ENCODE results near the gene FEZF1. TPM values are rescaled to one million over a fixed set of nuclear protein-coding genes. Genes with fewer than 3 reads are reported as not detected.

The FEZF1 gene
- total and polyA plus RNA-seq, 10 of the 15 experiments (the other 5 are each of a cell fraction or from before 2014, with no cell fraction given): not detected

DNA sequence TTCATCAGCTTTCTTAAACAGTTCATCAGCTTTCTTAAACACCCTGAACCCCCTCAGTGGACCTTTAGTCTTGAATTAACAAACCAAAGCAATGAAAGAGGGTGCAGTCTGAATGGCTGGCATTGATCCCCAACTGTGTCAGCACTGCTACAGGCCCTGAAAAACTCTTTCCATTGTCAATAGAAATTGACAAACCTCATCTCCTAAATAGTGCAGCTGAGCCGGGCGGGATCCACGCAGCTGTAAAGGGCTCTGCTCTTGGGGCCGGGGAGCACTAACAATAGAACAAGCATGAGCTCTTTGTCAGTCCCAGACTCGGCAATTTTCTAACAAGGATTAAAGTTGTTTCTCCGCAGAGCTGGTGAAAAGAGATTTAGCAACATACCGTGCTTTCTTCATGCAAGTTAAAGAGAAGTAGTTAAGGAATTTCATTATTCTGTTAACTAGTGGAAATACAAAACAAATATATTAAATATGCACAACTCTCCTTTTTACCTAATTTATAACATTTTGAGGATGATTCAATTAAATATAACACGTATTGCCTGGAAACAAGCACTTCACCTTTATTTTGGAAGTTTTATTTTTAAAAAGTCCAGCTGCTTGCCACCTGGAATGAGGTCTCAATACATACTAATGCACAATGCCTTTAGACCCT lies 24.7 kb upstream of the FEZF1 start (continued):
- TF ChIP-seq, protein P1, sequence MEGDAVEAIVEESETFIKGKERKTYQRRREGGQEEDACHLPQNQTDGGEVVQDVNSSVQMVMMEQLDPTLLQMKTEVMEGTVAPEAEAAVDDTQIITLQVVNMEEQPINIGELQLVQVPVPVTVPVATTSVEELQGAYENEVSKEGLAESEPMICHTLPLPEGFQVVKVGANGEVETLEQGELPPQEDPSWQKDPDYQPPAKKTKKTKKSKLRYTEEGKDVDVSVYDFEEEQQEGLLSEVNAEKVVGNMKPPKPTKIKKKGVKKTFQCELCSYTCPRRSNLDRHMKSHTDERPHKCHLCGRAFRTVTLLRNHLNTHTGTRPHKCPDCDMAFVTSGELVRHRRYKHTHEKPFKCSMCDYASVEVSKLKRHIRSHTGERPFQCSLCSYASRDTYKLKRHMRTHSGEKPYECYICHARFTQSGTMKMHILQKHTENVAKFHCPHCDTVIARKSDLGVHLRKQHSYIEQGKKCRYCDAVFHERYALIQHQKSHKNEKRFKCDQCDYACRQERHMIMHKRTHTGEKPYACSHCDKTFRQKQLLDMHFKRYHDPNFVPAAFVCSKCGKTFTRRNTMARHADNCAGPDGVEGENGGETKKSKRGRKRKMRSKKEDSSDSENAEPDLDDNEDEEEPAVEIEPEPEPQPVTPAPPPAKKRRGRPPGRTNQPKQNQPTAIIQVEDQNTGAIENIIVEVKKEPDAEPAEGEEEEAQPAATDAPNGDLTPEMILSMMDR (IDR thresholded peaks at IDR 0.05 in 2 of 3, conservative IDR thresholded peaks at IDR 0.05 in 1 of 3; ENCODE audit: control insufficient read depth in 2 of 3, extremely low read depth in 1 of 3, insufficient read depth in 1 of 3, low read depth in 3 of 3, low read length in 3 of 3): no peak
- TF ChIP-seq NRF1 (conservative IDR thresholded peaks at IDR 0.05; ENCODE audit: low read depth, low read length) (no peak), LARP7 (IDR thresholded peaks at IDR 0.05) (no peak), RCOR1 (conservative IDR thresholded peaks at IDR 0.05; ENCODE audit: low read depth, low read length) (no peak), POLR2A (IDR thresholded peaks at IDR 0.05; ENCODE audit: low read depth, low read length) (no peak), ZBED1 (IDR thresholded peaks at IDR 0.05; ENCODE audit: borderline replicate concordance) (no peak), RBBP5 (conservative IDR thresholded peaks at IDR 0.05) (no peak), IRF4 (IDR thresholded peaks at IDR 0.05; ENCODE audit: low read depth, low read length) (no peak)
- TF ChIP-seq, protein P2, sequence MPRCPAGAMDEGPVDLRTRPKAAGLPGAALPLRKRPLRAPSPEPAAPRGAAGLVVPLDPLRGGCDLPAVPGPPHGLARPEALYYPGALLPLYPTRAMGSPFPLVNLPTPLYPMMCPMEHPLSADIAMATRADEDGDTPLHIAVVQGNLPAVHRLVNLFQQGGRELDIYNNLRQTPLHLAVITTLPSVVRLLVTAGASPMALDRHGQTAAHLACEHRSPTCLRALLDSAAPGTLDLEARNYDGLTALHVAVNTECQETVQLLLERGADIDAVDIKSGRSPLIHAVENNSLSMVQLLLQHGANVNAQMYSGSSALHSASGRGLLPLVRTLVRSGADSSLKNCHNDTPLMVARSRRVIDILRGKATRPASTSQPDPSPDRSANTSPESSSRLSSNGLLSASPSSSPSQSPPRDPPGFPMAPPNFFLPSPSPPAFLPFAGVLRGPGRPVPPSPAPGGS (IDR thresholded peaks at IDR 0.05; ENCODE audit: borderline replicate concordance, insufficient read depth, low read depth, low read length, poor library complexity, severe bottlenecking): no peak
- TF ChIP-seq, protein P3, sequence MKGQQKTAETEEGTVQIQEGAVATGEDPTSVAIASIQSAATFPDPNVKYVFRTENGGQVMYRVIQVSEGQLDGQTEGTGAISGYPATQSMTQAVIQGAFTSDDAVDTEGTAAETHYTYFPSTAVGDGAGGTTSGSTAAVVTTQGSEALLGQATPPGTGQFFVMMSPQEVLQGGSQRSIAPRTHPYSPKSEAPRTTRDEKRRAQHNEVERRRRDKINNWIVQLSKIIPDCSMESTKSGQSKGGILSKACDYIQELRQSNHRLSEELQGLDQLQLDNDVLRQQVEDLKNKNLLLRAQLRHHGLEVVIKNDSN (IDR thresholded peaks at IDR 0.05; ENCODE audit: borderline replicate concordance, extremely low read length, insufficient read depth, low read depth, low read length): no peak
- TF ChIP-seq, protein P4, sequence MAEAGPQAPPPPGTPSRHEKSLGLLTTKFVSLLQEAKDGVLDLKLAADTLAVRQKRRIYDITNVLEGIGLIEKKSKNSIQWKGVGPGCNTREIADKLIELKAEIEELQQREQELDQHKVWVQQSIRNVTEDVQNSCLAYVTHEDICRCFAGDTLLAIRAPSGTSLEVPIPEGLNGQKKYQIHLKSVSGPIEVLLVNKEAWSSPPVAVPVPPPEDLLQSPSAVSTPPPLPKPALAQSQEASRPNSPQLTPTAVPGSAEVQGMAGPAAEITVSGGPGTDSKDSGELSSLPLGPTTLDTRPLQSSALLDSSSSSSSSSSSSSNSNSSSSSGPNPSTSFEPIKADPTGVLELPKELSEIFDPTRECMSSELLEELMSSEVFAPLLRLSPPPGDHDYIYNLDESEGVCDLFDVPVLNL (IDR thresholded peaks at IDR 0.05; ENCODE audit: low read depth, low read length): no peak

Data from GM12878 (cell line).